HCT116 (cell line): Measurements from ENCODE around the gene ZNF775. TPM values are rescaled to one million over a fixed set of nuclear protein-coding genes. Genes with fewer than 3 reads are reported as not detected.

Experiments
- ATAC-seq: fragments of 200-7000 bp; cut with Tn5 transposase; 2 replicates; pipeline ENCODE4 v1.9.1; 2020; ENCODE audit warnings: mild to moderate bottlenecking, moderate library complexity
- BruUV-seq: library from RNA; stranded (reverse); fragments of 400-500 nt; replicated peaks from 2 replicates; lab custom pipeline; 2021; lab: Mats Ljungman, UMichigan
- CTCF ChIA-PET: fragments of 300-600 bp; sonication (Branson Sonifier 250); formaldehyde crosslinking; loops from one replicate; lab custom pipeline; 2021; ENCODE audit warnings: antibody characterized with exemption; lab: Charles Lee
- POLR2A ChIA-PET: fragments of 300-600, 350-600 bp; sonication (Branson Sonifier 250); formaldehyde crosslinking; loops from one replicate; lab custom pipeline; 2021; ENCODE audit warnings: antibody characterized with exemption; lab: Charles Lee
- RAD21 ChIA-PET, 2 experiments: fragments of 300-600 bp; sonication (Branson Sonifier 250); formaldehyde crosslinking; loops; one replicate each; lab custom pipeline; 2023; ENCODE audit warnings: low total read pairs in 2 of 2; ENCODE audit not compliant: uncharacterized antibody in 2 of 2, unreplicated experiment in 2 of 2, low non-redundant PET in 1 of 2; lab: Charles Lee
- DNase-seq: peaks from one replicate; pipeline ENCODE4 v3.0.0-alpha.2; 2010; ENCODE audit warnings: low read depth, low spot score
- H2AFZ ChIP-seq: fragments of 200-600 bp; shearing (Covaris generic), sonication (generic); 2 replicates; pipeline ENCODE4 v1.6.1; 2017; ENCODE audit warnings: low read depth, mixed run types, mixed read lengths, antibody characterized with exemption, low read length; ENCODE audit not compliant: poor library complexity, severe bottlenecking
- H3K27ac ChIP-seq: 2 replicates; pipeline ENCODE4 v1.5.1; 2012; ENCODE audit warnings: low read depth, low read length
- H3K27me3 ChIP-seq: fragments of 200-600 bp; sonication (generic); 2 replicates; pipeline ENCODE4 v1.6.1; 2016; ENCODE audit warnings: mixed run types, low read length, mixed read lengths; ENCODE audit not compliant: insufficient read depth
- H3K36me3 ChIP-seq, 2 experiments: fragments of 200-500 bp in 1 of 2; fragments of 200-600 bp in 1 of 2; sonication (Bioruptor generic) in 1 of 2; sonication (generic) in 1 of 2; 2 replicates each; pipeline versions ENCODE4 v1.5.1 to v1.6.1; 2014 to 2016; ENCODE audit warnings: low read length in 2 of 2, inconsistent platforms in 1 of 2, mixed read lengths in 1 of 2, mixed run types in 1 of 2; ENCODE audit not compliant: insufficient read depth in 2 of 2, control insufficient read depth in 1 of 2
- H3K4me1 ChIP-seq, 2 experiments: fragments of 200-600 bp in 1 of 2; sonication (generic) in 1 of 2; 2 replicates each; pipeline versions ENCODE4 v1.5.1 to v1.6.1; 2012 to 2017; ENCODE audit warnings: low read length in 2 of 2, inconsistent platforms in 1 of 2, mild to moderate bottlenecking in 1 of 2, mixed read lengths in 1 of 2, mixed run types in 1 of 2, moderate library complexity in 1 of 2; ENCODE audit not compliant: insufficient read depth in 2 of 2, control insufficient read depth in 1 of 2
- H3K4me2 ChIP-seq: fragments of 200-600 bp; sonication (generic); 2 replicates; pipeline ENCODE4 v1.6.1; 2017; ENCODE audit warnings: mixed run types, low read length, mixed read lengths
- H3K4me3 ChIP-seq, 2 experiments: fragments of 200-600 bp in 1 of 2; sonication (generic) in 1 of 2; replicated peaks in 1 of 2; 2 replicates each; pipeline ENCODE4 v1.5.1; 2011 to 2016; ENCODE audit warnings: low read length in 2 of 2, control low read depth in 1 of 2, low read depth in 1 of 2, mild to moderate bottlenecking in 1 of 2, mixed read lengths in 1 of 2, mixed run types in 1 of 2
- H3K79me2 ChIP-seq: fragments of 200-600 bp; sonication (generic); 2 replicates; pipeline ENCODE4 v1.6.1; 2017; ENCODE audit warnings: mild to moderate bottlenecking, mixed run types, low read length, moderate library complexity, mixed read lengths; ENCODE audit not compliant: insufficient read depth
- H3K9ac ChIP-seq: fragments of 200-600 bp; sonication (generic); 2 replicates; pipeline ENCODE4 v1.6.1; 2016; ENCODE audit warnings: low read length, mixed read lengths
- H3K9me2 ChIP-seq: fragments of 200-600 bp; sonication (generic), shearing (Covaris generic); 2 replicates; pipeline ENCODE4 v1.6.1; 2017; ENCODE audit warnings: mixed run types, mild to moderate bottlenecking, moderate library complexity; ENCODE audit not compliant: insufficient read depth
- H3K9me3 ChIP-seq, 2 experiments: fragments of 200-500 bp in 1 of 2; fragments of 200-600 bp in 1 of 2; sonication (Bioruptor generic) in 1 of 2; sonication (generic) in 1 of 2; 2 replicates each; pipeline ENCODE4 v1.6.1; 2014 to 2017; ENCODE audit warnings: low read length in 2 of 2, mixed read lengths in 2 of 2, inconsistent platforms in 1 of 2, low read depth in 1 of 2, mild to moderate bottlenecking in 1 of 2, mixed run types in 1 of 2, moderate library complexity in 1 of 2; ENCODE audit not compliant: control insufficient read depth in 1 of 2, insufficient read depth in 1 of 2
- H4K20me1 ChIP-seq: fragments of 200-600 bp; sonication (generic), shearing (Covaris generic); 2 replicates; pipeline ENCODE4 v1.6.1; 2017; ENCODE audit warnings: mixed run types, mild to moderate bottlenecking, moderate library complexity; ENCODE audit not compliant: insufficient read depth
- ELF1 ChIP-seq: IDR thresholded peaks from 2 replicates; pipeline ENCODE4 v1.6.1; 2012; ENCODE audit warnings: low read depth, borderline replicate concordance
- EZH2 ChIP-seq: fragments of 200-600 bp; sonication (generic); IDR thresholded peaks from 2 replicates; pipeline ENCODE4 v1.6.1; 2017; ENCODE audit warnings: antibody characterized with exemption, mixed run types
- JUND ChIP-seq: IDR thresholded peaks from 2 replicates; pipeline ENCODE4 v1.6.1; 2012
- RAD21 ChIP-seq: IDR thresholded peaks from 2 replicates; pipeline ENCODE4 v1.6.1; 2012; ENCODE audit warnings: low read depth, mild to moderate bottlenecking
- SIN3A ChIP-seq: IDR thresholded peaks from 2 replicates; pipeline ENCODE4 v1.6.1; 2012; ENCODE audit warnings: low read depth
- ZNF274 ChIP-seq: fragments of 200-500 bp; sonication (Bioruptor generic); IDR thresholded peaks from 2 replicates; pipeline ENCODE4 v1.6.1; 2014; ENCODE audit warnings: mild to moderate bottlenecking, low read depth, low read length, inconsistent platforms
- intact Hi-C: fragments of 100-400 bp; cut with micrococcal nuclease; formaldehyde crosslinking; loops from 2 replicates; pipeline ENCODE4 v1.10.0; 2022
- total RNA-seq: library from RNA; stranded (reverse); gene quantifications from one replicate; pipeline ENCODE4 v1.2.1, GENCODE V29; 2021; ENCODE audit not compliant: unreplicated experiment
- TF ChIP-seq, protein P1 (sequence below): IDR thresholded peaks from 2 replicates; pipeline ENCODE4 v1.6.1; 2012
- TF ChIP-seq, protein P2 (sequence below): IDR thresholded peaks from 2 replicates; pipeline ENCODE4 v1.6.1; 2012

The ZNF775 gene
- total RNA-seq, 1 experiment from 2014 or later: 4.5 TPM

DNA sequence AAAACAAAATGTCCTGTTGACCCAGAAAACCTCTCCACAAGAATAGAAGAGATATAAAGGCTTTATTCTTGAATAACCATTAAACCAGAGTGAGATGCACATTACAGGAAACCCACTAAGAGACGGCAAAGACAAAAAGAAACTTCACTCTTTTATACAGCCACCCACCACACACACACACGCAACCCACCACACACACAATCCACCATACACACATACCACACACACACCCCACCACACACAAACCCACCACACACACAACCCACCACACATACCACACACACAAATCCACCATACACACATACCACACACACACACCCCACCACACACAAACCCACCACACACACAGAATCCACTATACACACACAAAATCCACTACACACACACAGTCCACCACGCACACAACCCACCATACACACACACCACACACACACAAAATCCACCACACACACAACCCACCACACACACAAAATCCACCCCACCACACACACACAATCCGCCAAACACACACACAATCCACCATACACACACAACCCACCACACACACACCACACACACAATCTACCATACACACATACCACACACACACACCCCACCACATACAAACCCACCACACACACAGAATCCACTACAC, 20.0 kb upstream of the ZNF775 start:
- H3K9me2 ChIP-seq: no peaks in the 10 kb centered on the region
- no peaks in the 10 kb centered on the region for H3K27me3 ChIP-seq
- no peak overlapping the region for H3K4me2 ChIP-seq
- TF ChIP-seq RAD21 (no peak), JUND (no peak), ELF1 (no peak)
- TF ChIP-seq, protein P1, sequence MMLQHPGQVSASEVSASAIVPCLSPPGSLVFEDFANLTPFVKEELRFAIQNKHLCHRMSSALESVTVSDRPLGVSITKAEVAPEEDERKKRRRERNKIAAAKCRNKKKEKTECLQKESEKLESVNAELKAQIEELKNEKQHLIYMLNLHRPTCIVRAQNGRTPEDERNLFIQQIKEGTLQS: no peak
- TF ChIP-seq, protein P2, sequence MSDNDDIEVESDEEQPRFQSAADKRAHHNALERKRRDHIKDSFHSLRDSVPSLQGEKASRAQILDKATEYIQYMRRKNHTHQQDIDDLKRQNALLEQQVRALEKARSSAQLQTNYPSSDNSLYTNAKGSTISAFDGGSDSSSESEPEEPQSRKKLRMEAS: no peak
- TF ChIP-seq, all 23 proteins: peak for 0
- H2AFZ ChIP-seq: no peak overlapping the region
- H3K9me3 ChIP-seq: no peaks in the 10 kb centered on the region
- H3K4me3 ChIP-seq: no peak overlapping the region
- H3K36me3 ChIP-seq: no peaks in the 10 kb centered on the region
- DNase-seq (no peak), ATAC-seq (no peak)
- intact Hi-C loops: no loop called here
- ChIA-PET CTCF (no interaction called here), RAD21 (no interaction called here), POLR2A (no interaction called here)
- H3K9ac ChIP-seq: no peak overlapping the region
- peaks cover 0 to 12% of the 10 kb centered on the region in 2 experiments; a peak in 2 of 4 replicates for H3K4me1 ChIP-seq
- H3K79me2 ChIP-seq: no peaks in the 10 kb centered on the region
- H3K27ac ChIP-seq: no peak overlapping the region
- BruUV-seq: no TSS peak
- H4K20me1 ChIP-seq: no peaks in the 10 kb centered on the region

DNA sequence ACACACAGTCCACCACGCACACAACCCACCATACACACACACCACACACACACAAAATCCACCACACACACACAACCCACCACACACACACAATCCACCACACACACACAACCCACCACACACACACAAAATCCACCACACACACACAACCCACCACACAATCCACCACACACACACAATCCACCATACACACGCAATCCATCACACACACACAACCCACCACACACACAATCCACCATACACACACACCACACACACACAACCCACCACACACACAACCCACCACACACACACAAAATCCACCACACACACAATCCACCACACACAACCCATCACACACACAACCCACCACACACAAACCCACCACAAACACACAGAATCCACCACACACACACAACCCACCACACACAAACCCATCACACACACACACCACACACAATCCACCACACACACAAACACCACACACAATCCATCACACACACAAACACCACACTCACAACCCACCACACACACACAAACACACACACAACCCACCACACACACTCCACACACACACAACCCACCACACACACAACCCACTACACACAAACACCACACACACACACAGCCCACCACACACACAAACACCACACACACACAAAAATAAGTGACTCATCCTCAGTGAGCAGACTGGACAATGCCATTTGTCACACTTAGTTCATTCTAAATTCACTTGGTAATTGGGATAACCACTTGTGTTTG, 19.3 kb upstream of the ZNF775 start:
- intact Hi-C loops: loop anchor here (10.0 kb wide), 1 partner anchor 55 kb away; no protein-coding TSS in a partner anchor

More for the DNA sequence above, 19.3 kb upstream of the ZNF775 start:
- ChIA-PET RAD21 (no interaction called here), POLR2A (no interaction called here), CTCF (no interaction called here)
- Histone ChIP-seq H3K4me1 (peaks cover 0 to 12% of the 10 kb centered on the region in 2 experiments; a peak in 2 of 4 replicates), H2AFZ (no peak overlapping the region), H3K4me2 (no peak overlapping the region), H3K79me2 (no peaks in the 10 kb centered on the region), H4K20me1 (no peaks in the 10 kb centered on the region), H3K9me2 (no peaks in the 10 kb centered on the region), H3K9me3 (no peaks in the 10 kb centered on the region), H3K27me3 (no peaks in the 10 kb centered on the region), H3K4me3 (no peak overlapping the region), H3K27ac (no peak overlapping the region), H3K9ac (no peak overlapping the region), H3K36me3 (no peaks in the 10 kb centered on the region)
- ATAC-seq (no peak), DNase-seq (no peak)
- BruUV-seq: no TSS peak
- TF ChIP-seq EZH2 (no peak), SIN3A (no peak), ZNF274 (no peak)
- TF ChIP-seq, protein P1: no peak
